H7 (cell line): Measurements from ENCODE around the gene CCR8. TPM values are rescaled to one million over a fixed set of nuclear protein-coding genes. Genes with fewer than 3 reads are reported as not detected.

Source experiments
- DNase-seq: peaks from one replicate; pipeline ENCODE4 v3.0.0; 2012
- H3K27me3 ChIP-seq: 2 replicates; pipeline ENCODE4 v1.6.0; 2011; ENCODE audit warnings: mild to moderate bottlenecking, low read length; ENCODE audit not compliant: control insufficient read depth, insufficient read depth
- H3K36me3 ChIP-seq: replicated peaks from 2 replicates; pipeline ENCODE4 v1.5.1; 2011; ENCODE audit warnings: low read length; ENCODE audit not compliant: control insufficient read depth, insufficient read depth
- H3K4me3 ChIP-seq: 2 replicates; pipeline ENCODE4 v1.5.1; 2011; ENCODE audit warnings: low read depth, mild to moderate bottlenecking, control low read depth, low read length, moderate library complexity; ENCODE audit not compliant: insufficient read depth
- total RNA-seq: library from RNA; depleted of rRNA; stranded (reverse); fragments of >200 nt; shearing (Covaris generic); gene quantifications from 2 replicates; pipeline ENCODE4 v1.2.3, GENCODE V29; 2014

CCR8 gene
- total RNA-seq, 1 experiment from 2014 or later = not detected

DNA sequence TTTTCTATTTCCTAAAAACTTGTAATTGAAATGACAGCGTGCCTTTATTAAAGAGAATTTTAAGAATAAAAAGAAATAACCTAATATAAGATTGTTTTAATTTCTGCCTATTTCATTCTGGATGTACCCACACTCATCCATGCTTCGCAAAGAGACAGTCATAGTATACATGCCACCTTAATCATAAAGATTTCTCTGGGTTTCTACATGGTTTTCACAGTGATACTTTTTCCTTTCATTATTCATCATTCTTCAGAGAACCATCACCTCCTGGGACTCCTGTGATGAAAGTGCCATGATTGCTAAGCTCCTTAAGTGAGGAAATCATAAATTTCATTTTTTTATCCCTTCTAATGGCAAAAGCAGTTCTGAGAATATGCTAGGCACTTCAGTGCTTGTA, 4.3 kb upstream of the CCR8 start:
- Histone ChIP-seq H3K36me3 (no peaks in the 10 kb centered on the region), H3K27me3 (no peaks in the 10 kb centered on the region), H3K4me3 (no peak overlapping the region)
- no peak for DNase-seq

DNA sequence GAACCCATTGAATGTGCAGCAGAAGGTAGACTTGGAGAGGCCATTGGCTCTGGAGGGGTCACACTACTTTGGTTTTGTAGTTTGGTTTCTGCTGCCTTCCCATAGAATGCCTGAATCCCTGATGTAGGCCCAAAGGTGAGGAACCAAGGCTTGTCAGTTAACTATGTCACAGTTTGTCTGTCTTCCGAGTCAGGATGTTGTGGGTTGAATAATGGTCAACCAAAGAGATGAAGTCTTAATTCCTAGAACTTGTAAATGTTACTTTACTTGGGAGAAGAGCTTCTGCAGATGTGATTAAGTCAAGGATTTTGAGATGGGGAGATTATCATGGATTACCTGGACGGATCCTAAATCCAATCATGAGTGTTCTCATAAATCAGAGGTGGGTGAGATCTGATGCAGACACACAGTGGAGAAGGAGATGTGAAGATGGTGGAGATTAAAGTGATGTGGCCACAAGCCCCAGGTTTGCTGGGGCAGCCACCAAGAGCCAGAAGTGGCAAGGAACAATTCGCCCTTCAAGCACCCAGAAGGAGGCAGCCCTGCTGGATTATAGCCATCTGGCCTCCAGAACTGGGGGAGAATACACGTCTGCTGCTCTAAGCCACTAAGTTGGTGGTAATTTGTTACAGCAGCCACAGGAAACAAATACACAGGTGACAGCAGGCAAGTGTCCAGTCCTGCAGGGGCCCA, 2.3 kb upstream of the CCR8 start:
- Histone ChIP-seq H3K36me3 (no peaks in the 10 kb centered on the region), H3K27me3 (no peaks in the 10 kb centered on the region), H3K4me3 (no peak overlapping the region)
- DNase-seq = no peak

DNA sequence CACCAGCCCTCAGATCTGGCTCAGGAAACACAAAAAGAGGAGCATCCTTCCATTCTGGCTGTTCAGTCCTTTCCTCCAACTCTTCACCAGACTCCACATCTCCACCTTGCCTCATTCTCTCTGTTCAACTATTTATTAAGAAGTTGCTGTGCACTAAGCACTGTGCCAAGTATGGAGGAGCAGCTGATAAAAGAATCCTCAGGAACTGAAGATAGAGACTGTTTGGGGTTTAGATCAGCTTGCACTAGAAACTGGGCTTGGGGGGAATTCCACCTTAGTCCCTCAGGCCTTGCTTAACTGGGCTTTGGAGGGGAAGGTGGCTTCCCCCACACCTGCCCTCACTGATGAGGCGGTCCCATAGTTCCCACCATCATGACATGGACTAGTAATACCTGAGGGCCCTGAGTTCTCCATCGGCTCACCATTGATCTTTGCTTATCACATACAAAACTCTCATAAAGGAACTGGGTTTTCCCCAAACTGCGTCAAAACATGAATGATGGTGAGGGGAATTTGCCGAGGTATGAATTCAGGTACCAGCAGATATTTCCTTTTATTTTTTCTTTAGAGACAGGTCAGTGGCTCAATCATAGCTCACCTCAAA, 1.7 kb upstream of the CCR8 start:
- Histone ChIP-seq H3K36me3 (no peaks in the 10 kb centered on the region), H3K27me3 (no peaks in the 10 kb centered on the region), H3K4me3 (no peak overlapping the region)
- no peak for DNase-seq

DNA sequence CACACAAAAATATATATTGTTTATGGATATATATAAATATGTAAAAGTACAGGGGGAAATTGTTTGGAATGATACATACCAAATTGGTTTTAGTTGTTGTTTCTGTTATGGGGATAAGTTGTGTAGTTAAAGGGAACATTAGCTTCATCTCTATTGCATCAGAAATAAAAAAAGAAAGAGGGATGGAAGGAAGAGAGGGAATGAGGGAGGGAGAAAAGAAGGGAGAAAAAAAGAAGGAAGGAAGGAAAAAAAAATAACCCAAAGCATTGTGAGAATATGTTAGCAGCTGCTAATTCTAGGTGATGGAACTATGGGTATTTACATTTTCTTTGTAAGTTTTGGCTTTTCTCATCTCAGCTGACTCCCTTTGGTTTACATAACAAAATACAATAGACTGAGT, 1.3 kb downstream of the CCR8 start:
- no peak for DNase-seq
- Histone ChIP-seq H3K4me3 (no peak overlapping the region), H3K36me3 (no peaks in the 10 kb centered on the region), H3K27me3 (no peaks in the 10 kb centered on the region)

DNA sequence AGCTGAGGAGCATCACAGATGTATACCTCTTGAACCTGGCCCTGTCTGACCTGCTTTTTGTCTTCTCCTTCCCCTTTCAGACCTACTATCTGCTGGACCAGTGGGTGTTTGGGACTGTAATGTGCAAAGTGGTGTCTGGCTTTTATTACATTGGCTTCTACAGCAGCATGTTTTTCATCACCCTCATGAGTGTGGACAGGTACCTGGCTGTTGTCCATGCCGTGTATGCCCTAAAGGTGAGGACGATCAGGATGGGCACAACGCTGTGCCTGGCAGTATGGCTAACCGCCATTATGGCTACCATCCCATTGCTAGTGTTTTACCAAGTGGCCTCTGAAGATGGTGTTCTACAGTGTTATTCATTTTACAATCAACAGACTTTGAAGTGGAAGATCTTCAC, 3.0 kb downstream of the CCR8 start:
- no peak for DNase-seq
- H3K36me3 ChIP-seq = no peaks in the 10 kb centered on the region
- H3K4me3 ChIP-seq = no peak overlapping the region
- H3K27me3 ChIP-seq = no peaks in the 10 kb centered on the region

DNA sequence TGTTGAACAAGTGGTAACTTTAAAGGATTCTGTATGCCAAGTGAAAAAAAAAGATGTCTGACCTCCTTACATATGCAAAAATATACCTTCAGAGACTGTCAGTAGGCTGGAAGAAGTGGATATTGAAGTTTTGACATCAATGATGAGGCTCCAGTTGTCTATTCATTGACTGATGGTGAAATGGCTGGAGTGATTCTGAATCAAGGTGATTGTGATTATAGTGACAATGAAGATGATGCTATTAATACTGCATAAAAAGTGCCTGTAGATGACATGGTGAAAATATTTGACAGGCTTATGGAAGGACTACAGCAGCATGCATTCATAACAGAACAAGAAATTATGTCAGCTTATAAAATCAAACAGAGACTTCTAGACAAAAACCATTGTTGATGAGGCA, 4.1 kb downstream of the CCR8 start:
- no peak for DNase-seq
- Histone ChIP-seq H3K4me3 (no peak overlapping the region), H3K36me3 (no peaks in the 10 kb centered on the region), H3K27me3 (no peaks in the 10 kb centered on the region)

DNA sequence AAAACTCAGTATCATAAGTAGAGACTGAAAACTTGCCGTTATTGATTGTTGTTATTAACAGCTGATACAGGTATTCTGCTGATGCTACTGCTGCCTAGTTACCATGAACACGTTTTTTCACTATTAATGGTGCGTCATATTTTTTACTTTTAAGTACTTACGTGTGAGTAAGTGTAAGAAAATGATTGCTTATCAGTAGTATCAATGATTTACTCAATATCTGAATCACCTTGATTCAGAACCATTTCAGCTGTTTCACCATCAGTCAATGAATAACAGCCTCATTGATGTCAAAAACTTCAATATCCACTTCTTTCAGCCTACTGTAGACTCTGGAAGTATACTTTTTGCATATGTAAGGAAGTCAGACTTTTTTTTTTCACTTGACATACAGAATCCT, 4.7 kb downstream of the CCR8 start:
- no peaks in the 10 kb centered on the region for H3K36me3 ChIP-seq
- no peak for DNase-seq
- no peak overlapping the region for H3K4me3 ChIP-seq
- H3K27me3 ChIP-seq = no peaks in the 10 kb centered on the region

DNA sequence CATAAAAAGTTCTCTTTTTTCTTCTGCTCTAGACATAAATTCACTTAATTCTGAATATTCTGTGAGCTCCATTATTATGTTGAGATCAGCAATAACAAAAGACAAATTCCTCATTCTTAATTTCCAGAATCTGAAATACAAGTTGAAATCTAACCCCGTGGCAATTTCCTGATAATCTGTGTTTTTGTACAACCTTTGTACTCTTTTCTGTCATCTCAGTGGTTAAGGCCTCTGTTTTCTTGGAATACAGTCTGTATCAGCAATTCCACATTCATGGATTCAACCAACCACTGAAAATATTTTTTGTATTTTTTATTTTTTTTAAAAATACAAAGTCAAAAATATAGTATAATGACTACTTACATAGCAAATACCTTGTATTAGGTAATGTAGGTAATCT, 8.7 kb downstream of the CCR8 start:
- no peaks in the 10 kb centered on the region for H3K27me3 ChIP-seq
- DNase-seq = no peak
- H3K4me3 ChIP-seq = no peak overlapping the region
- no peaks in the 10 kb centered on the region for H3K36me3 ChIP-seq

DNA sequence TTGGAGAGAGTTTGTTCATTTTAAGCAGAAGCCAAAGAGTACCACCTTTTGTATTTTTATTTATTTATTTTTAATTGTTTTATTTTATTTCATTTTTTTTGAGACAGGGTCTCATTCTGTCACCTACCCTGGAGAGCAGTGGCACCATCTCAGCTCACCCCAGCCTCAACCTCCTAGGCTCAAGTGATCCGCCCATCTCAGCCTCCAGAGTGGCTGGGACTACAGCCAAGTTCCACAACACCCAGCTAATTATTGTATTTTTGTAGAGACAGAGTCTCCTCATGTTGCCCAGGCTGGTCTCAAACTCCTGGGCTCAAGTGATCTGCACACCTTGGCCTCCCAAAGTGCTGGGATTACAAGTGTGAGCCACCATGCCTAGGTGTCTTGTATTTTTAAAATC, 9.6 kb downstream of the CCR8 start:
- no peaks in the 10 kb centered on the region for H3K27me3 ChIP-seq
- no peak for DNase-seq
- H3K4me3 ChIP-seq = no peak overlapping the region
- no peaks in the 10 kb centered on the region for H3K36me3 ChIP-seq

DNA sequence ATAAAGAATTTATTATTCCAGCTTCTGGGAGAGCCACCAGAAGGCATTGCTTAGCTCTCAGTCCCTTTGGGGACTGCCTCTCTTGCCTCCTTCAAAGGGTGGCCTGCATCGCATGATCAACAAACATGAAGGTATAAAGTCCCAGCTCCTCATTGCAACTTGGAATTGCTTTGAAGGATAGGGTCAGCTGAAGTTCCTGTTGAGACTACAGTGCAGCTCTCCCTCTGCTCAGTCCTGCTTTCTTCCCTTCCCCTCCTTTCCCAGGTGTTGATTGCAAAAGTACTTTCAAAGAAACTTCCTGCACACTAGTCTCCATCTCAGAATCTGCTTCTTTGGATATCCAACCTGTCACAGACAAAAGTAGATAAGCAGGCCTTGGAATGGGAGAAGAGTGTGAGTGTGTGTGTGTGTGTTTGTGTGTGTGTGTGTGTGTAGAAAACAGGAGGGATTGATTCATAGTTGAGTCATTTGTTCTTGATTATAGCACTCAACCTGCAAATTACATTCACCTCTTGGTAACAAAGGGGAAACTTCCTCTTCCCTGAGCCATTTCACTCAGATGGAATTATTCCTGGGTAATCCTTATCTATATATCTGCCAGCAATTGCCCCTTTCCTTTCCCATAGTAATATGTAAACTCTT, 13.7 kb downstream of the CCR8 start:
- H3K36me3 ChIP-seq = no peaks in the 10 kb centered on the region
- no peak overlapping the region for H3K4me3 ChIP-seq
- no peaks in the 10 kb centered on the region for H3K27me3 ChIP-seq
- DNase-seq = no peak

DNA sequence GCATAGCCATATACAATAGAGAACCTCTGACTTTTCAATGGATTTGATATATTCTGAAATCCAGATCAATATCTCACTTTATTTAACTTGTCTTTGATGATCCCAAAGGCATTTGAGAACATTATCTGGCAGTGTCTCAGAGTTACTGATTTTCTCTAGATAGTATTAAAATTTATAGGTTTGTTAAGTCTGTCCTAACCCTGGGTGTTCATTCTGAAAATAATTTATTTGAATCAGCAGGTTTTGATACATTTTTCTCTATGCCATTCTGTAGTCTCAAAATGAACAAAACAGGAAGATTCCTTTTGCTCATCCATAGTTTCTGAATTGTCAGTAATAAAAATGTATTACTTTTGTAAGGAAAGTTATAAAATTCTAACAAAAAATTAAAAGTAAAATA, 14.3 kb downstream of the CCR8 start:
- Histone ChIP-seq H3K4me3 (no peak overlapping the region), H3K36me3 (no peaks in the 10 kb centered on the region), H3K27me3 (no peaks in the 10 kb centered on the region)
- no peak for DNase-seq

DNA sequence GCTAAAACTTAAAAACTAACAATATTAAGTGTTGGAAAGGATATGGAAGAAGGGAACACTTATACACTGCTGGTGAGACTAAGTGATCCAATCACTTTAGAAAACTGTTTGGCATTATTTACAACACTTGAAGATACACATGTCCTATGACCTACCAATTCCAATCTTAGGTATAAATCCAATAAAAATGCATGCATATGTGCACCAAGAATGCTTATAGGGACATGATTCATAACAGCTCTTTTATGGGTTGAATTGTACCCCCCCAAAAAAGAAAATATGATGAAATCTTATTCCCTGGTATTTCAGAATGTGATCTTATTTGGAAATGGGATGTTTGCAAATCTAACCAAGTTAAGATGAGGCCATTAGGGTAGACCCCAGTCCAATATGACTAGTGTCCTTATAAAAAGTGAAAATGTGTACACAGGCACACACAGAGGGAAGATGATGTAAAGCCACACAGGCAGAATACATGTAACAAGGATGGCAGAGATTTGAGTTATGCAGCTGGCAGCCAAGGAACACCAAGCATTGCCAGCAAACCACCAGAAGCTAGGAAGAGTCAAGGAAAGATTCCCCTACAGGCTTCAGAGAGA, 15.3 kb downstream of the CCR8 start:
- no peak for DNase-seq
- H3K36me3 ChIP-seq = no peaks in the 10 kb centered on the region
- no peaks in the 10 kb centered on the region for H3K27me3 ChIP-seq
- H3K4me3 ChIP-seq = no peak overlapping the region

DNA sequence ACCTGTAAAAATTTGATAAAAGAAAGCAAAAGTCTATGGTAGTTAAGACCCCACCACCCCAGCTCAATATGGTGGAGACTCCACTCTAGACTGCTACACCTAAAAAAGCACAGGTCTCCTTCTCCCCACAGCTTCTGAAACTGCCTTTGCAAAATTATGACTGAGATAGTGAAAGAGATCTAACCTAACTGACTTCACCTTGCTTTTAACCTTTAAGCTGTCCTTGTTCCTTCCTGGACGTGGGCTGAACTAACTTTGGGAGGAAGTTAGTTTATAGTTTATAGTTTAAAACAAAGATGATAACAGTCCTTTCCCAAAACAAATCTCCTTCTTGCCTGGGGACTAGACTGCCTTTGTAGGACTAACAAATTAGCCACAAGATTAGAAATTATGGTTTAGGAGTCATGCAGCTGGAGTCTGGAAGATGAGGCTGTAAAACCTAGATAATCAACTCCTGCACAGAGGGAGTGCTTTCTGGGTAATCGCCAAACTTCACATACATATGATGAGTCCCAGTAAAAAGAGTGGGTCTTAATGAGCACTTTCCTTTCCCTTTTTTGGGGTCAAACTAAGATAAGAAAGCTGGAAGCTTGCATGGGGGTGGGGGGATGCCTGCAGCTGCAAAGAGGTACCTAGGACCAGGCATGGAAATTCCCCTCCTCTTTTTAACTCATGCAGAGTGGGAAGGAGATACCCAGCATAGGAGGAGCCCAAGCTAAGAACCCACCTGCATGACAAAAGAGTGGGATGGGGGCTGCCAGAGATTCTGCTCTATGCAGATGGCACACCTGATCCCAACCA, 17.5 kb downstream of the CCR8 start:
- no peak for DNase-seq
- H3K36me3 ChIP-seq = no peaks in the 10 kb centered on the region
- no peaks in the 10 kb centered on the region for H3K27me3 ChIP-seq
- no peak overlapping the region for H3K4me3 ChIP-seq

DNA sequence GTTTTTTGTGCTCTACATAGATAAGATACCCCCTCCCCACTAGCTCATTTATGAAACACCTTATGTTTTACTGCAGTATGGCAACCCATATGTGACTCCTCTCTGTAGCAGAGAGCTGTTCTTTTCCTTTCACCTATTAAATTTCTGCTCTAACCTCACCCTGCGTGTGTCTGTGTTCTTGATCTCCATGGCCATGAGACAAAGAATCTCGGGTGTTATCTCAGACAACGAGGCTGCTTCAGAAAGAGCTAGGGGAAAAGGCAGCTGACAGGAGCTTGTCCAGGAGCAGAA, 18.0 kb downstream of the CCR8 start:
- H3K27me3 ChIP-seq = no peaks in the 10 kb centered on the region
- H3K4me3 ChIP-seq = no peak overlapping the region
- H3K36me3 ChIP-seq = no peaks in the 10 kb centered on the region
- no peak for DNase-seq

DNA sequence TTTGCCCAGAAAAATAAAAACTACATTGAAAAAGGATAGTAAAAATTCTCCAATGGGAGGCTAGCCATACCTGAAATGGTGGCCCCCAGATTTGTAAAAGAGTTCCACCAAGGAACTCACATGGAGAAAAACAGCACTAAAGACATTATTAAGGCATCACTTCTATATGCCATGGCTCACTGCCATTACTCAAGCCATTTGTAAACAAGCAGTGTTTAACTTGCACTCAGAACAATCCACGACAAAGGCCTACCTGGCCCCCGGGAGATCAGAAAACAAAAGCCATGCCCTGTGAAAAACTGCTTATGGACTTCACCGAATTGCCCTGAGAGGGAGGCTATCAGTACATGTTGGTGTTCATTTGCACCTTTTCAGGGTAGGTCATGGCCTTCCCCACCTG, 19.6 kb downstream of the CCR8 start:
- H3K27me3 ChIP-seq = no peaks in the 10 kb centered on the region
- DNase-seq = no peak
- no peak overlapping the region for H3K4me3 ChIP-seq
- no peaks in the 10 kb centered on the region for H3K36me3 ChIP-seq
